SW 1271 (cell line): ENCODE results near the gene INTU.

Experiments used
- DNase-seq, 2 experiments: peaks; one replicate each; lab custom pipeline; 2025; lab: John Stamatoyannopoulos, UW

The INTU gene

DNA sequence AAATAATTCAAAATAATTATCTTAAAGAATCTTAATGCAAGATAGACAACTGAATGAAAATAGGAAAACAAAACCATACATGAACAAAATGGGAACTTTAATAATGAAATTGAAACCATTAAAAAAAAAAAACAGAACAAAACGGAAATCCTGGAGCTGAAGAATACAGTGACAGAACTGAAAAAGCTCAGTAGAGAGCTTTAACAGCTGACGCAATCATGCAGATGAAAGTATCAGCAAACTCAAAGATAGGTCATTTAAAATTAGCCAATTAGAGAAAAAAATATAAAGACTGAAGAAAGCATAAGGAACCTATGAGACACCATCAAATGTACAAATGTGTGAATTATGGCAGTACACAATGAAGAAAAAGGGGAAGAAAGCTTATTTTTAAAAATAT, 116.2 kb downstream of the INTU start:
- DNase-seq, result no peak

- DNase-seq, result no peak
Observed at GRCh38 chr4:127756906-127757305, 124.1 kb downstream of the INTU start.

DNA sequence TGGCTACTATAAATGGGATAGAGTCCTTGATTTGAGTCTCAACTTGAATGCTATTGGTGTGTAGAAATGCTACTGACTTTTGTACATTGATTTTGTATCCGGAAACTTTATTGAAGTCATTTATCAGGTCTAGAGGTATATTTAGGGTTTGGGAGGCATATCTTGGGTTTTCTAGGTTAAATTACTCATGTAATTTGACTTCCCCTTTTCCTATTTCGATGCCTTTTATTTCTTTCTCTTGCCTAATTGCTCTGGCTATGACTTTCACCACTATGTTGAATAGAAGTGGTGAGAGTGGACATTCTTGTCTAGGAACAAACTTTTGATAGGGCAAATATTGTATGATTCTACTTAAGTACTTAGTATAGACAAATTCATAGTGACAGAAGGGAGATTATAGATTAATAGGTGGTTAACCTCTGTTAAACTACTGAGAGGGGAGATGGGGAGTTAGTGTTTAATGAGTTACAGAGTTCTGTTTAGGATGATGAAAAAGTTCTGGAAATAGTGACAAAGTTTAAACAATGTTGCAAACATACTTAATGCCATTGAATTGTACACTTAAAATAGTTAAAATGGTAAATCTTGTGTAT, 126.6 kb downstream of the INTU start:
- no peak for DNase-seq

DNA sequence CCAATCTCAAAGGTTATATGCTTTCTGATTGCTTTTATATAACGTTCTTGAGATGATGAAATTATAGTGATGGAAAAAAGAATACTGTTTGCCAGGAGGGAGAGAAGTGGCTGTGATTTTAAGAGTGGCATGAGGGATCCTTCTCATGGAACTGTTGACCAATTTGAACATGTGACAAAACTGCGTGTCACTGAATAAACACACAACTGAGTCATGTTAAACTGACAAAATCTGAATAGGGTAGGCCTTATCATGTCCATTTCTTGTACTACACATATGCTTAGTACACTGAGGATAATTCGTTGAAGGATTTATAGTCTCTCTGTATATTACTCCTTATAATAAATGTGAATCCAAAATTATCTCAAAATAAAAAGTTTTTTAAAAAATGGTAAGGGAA, 127.1 kb downstream of the INTU start:
- DNase-seq, result no peak

- no peak for DNase-seq
Observed at GRCh38 chr4:127771535-127772275, 138.9 kb downstream of the INTU start.

DNA sequence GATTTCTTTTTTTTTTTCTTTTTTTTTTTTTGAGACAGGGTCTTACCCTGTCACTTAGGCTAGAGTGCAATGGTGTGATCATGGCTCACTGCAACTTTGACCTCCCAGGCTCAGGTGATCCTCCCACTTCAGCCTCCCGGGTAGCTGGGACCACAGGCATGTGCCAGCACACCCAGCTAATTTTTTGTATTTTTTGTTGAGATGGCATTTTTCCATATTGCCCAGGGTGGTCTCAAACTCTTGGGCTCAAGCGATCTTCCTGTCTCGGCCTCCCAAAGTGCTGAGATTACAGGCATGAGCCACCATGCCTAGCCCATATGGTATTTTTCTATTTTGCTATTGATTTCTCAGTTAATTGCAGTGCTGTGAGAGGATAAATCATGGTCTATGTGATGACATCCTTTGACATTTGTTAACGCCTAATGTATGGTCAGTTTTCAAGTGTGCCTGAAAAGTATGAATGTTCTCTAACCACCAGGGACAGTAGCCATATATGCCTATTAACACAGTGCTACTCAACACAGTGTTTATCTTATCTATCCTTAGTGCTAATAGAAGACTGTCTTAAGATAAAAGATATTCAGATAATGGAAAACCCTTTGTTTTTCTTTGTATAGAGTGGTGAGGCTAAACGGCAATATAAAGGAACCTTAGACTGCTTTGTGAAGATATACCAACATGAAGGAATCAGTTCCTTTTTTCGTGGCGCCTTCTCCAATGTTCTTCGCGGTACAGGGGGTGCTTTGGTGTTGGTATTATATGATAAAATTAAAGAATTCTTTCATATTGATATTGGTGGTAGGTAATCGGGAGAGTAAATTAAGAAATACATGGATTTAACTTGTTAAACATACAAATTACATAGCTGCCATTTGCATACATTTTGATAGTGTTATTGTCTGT, 140.3 kb downstream of the INTU start:
- DNase-seq, result no peak

- DNase-seq, result no peak
Observed at GRCh38 chr4:127775843-127776242, 143.1 kb downstream of the INTU start.
